Effector memory CD4-positive, alpha-beta T cell (primary cell): Measurements from ENCODE around the gene GTF3C5.
"Not testable (repeated sequence)": the region's sequence is repeated elsewhere in the genome, so short reads cannot be mapped to it uniquely, and the experiment has no call there.

Source experiments
- DNase-seq, 3 donors: peaks; one replicate each; pipeline ENCODE4 v3.0.0-alpha.2; 2020
- H3K27ac ChIP-seq: 2 replicates; pipeline ENCODE4 v1.7.0; 2013; ENCODE audit warnings: mild to moderate bottlenecking, low read length, moderate library complexity; ENCODE audit not compliant: insufficient read depth, poor library complexity, severe bottlenecking
- H3K27me3 ChIP-seq: replicated peaks from 2 replicates; pipeline ENCODE4 v1.7.0; 2013; ENCODE audit warnings: mild to moderate bottlenecking, low read length; ENCODE audit not compliant: insufficient read depth, control insufficient read depth, poor library complexity, severe bottlenecking
- H3K36me3 ChIP-seq: 2 replicates; pipeline ENCODE4 v1.7.0; 2013; ENCODE audit warnings: mild to moderate bottlenecking, low read length, moderate library complexity; ENCODE audit not compliant: control insufficient read depth, insufficient read depth
- H3K4me1 ChIP-seq: 2 replicates; pipeline ENCODE4 v1.7.0; 2013; ENCODE audit warnings: low read length, mild to moderate bottlenecking; ENCODE audit not compliant: control insufficient read depth, insufficient read depth, poor library complexity, severe bottlenecking
- H3K4me3 ChIP-seq: 2 replicates; pipeline ENCODE4 v1.7.0; 2013; ENCODE audit warnings: low read length, low read depth, mild to moderate bottlenecking; ENCODE audit not compliant: insufficient read depth, poor library complexity, severe bottlenecking
- H3K9me3 ChIP-seq: 2 replicates; pipeline ENCODE4 v1.7.0; 2013; ENCODE audit warnings: mild to moderate bottlenecking, low read length, moderate library complexity; ENCODE audit not compliant: control insufficient read depth

The GTF3C5 gene

DNA sequence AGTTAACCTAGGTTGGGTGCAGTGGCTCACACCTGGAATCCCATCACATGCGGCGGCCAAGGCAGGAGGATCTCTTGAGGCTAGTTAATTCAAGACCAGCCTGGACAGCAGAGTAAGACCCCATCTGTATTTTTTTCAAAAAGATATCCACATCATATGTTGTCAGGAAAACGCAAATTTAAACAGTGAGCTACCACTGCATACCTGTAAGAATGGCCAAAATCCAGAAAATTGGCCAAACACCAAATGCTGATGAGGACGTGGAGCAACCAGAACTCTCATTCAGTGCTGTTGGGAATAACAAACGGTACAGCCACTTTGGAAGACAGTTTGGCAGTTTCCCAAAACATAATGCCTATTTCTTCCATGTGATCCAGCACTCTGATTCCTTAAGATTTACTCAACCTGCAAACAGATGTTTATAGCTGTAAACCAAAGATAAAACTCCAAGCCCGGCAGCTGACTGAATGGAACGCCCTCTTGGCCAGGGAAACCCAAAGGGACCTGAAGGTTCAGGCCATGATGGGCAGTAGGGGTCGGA lies 43.4 kb downstream of the GTF3C5 start:
- no peaks in the 10 kb centered on the region for H3K9me3 ChIP-seq
- H3K4me3 ChIP-seq, result no peak overlapping the region
- no peaks in the 10 kb centered on the region for H3K36me3 ChIP-seq
- H3K27ac ChIP-seq, result no peak overlapping the region
- DNase-seq, result no peak
- H3K27me3 ChIP-seq, result no peaks in the 10 kb centered on the region
- no peaks in the 10 kb centered on the region for H3K4me1 ChIP-seq

GRCh38 chr9:133075925-133076630 lies 45.3 kb downstream of the GTF3C5 start:
- DNase-seq, result no peak
- Histone ChIP-seq H3K36me3 (no peaks in the 10 kb centered on the region), H3K27me3 (no peaks in the 10 kb centered on the region), H3K4me1 (no peaks in the 10 kb centered on the region), H3K27ac (no peak overlapping the region), H3K9me3 (no peaks in the 10 kb centered on the region), H3K4me3 (no peak overlapping the region)

- DNase-seq, result no peak
- H3K27ac ChIP-seq, result no peak overlapping the region
- H3K27me3 ChIP-seq, result no peaks in the 10 kb centered on the region
Measured at GRCh38 chr9:133076691-133077090, 45.9 kb downstream of the GTF3C5 start.

DNA sequence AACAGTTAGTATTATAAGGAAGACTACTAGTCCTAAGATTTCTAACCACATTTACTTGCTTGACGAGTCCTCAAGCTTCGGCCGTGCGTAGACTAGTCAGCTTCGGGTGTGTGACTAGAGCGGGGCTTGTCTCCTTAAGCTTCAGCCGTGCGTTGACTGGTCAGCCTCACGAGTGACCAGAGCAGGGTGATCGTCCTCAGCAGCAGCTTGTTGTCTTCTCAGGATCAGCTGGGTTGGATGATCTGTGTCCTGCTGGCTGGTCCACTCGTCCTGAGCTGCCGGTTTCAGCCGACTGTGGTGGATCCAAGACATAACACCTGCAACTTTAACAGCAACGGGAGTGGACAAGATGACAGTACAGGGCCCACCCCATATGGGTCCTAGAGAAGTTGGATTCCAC lies 47.7 kb downstream of the GTF3C5 start:
- Histone ChIP-seq H3K27me3 (no peaks in the 10 kb centered on the region), H3K36me3 (no peaks in the 10 kb centered on the region), H3K4me1 (no peaks in the 10 kb centered on the region), H3K4me3 (no peak overlapping the region), H3K27ac (no peak overlapping the region), H3K9me3 (no peaks in the 10 kb centered on the region)
- no peak for DNase-seq

More at GRCh38 chr9:133076691-133077090, 45.9 kb downstream of the GTF3C5 start:
- H3K36me3 ChIP-seq, result no peaks in the 10 kb centered on the region
- no peak overlapping the region for H3K4me3 ChIP-seq
- H3K4me1 ChIP-seq, result no peaks in the 10 kb centered on the region
- H3K9me3 ChIP-seq, result no peaks in the 10 kb centered on the region

DNA sequence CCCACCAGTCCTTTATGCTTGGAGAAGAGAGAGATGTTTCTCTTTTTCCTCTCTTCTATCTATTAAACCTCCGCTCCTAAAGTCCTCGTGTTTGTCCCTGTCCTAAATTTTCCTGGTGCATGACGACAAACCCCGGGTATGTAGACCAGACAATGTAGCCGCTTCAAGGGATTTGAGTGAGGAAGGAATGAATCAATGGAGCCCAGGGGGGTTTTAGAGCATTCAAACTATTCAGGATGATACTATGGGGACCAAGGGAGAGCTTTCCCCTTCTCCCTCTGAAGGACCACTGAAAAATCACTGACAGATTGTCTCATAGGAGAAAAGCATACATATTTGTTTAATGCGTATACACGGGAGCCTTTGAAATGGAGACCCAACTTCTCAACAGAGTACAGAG lies 49.4 kb downstream of the GTF3C5 start:
- H3K4me1 ChIP-seq, result no peaks in the 10 kb centered on the region
- no peak for DNase-seq
- H3K4me3 ChIP-seq, result no peak overlapping the region
- no peaks in the 10 kb centered on the region for H3K9me3 ChIP-seq
- H3K36me3 ChIP-seq, result no peaks in the 10 kb centered on the region
- H3K27me3 ChIP-seq, result no peaks in the 10 kb centered on the region
- no peak overlapping the region for H3K27ac ChIP-seq

- DNase-seq, H3K4me1 ChIP-seq, H3K9me3 ChIP-seq, H3K27ac ChIP-seq, H3K36me3 ChIP-seq, H3K27me3 ChIP-seq, H3K4me3 ChIP-seq: not testable (repeated sequence)
Measured at GRCh38 chr9:133080786-133081779, 50.3 kb downstream of the GTF3C5 start.

GRCh38 chr9:133081957-133082644 lies 51.3 kb downstream of the GTF3C5 start:
- not testable (repeated sequence) for H3K4me1 ChIP-seq, DNase-seq, H3K4me3 ChIP-seq, H3K27ac ChIP-seq, H3K27me3 ChIP-seq, H3K36me3 ChIP-seq, H3K9me3 ChIP-seq

- H3K4me1 ChIP-seq, H3K4me3 ChIP-seq, DNase-seq, H3K27ac ChIP-seq, H3K36me3 ChIP-seq, H3K27me3 ChIP-seq, H3K9me3 ChIP-seq: not testable (repeated sequence)
Measured at GRCh38 chr9:133083688-133084087, 52.9 kb downstream of the GTF3C5 start.

GRCh38 chr9:133086212-133086860 lies 55.5 kb downstream of the GTF3C5 start:
- H3K4me3 ChIP-seq, DNase-seq, H3K36me3 ChIP-seq, H3K9me3 ChIP-seq, H3K4me1 ChIP-seq, H3K27me3 ChIP-seq, H3K27ac ChIP-seq: not testable (repeated sequence)
